GM12878 (cell line): ENCODE measurements around the gene ZNF507. TPM values are rescaled to one million over a fixed set of nuclear protein-coding genes. Genes with fewer than 3 reads are reported as not detected.

Experiments used
- ATAC-seq: fragments of 200-7000 bp; cut with Tn5 transposase; 3 replicates; pipeline ENCODE4 v1.9.1; 2020; ENCODE audit warnings: mild to moderate bottlenecking, moderate library complexity
- BruUV-seq: library from RNA; stranded (reverse); fragments of 400-500 nt; replicated peaks from 2 replicates; lab custom pipeline; 2021; lab: Mats Ljungman, UMichigan
- CTCF ChIA-PET: fragments of 300-600 bp; sonication (Branson Sonifier 250); formaldehyde crosslinking; extraction: SDS; loops from one replicate; lab custom pipeline; 2021; ENCODE audit warnings: inconsistent platforms; lab: Yijun Ruan, JAX
- POLR2A ChIA-PET: fragments of 350-600 bp; formaldehyde crosslinking; extraction: SDS; loops from one replicate; lab custom pipeline; 2021; ENCODE audit warnings: inconsistent platforms; lab: Charles Lee
- RAD21 ChIA-PET: fragments of 300-600 bp; sonication (Branson Sonifier 250); formaldehyde crosslinking; loops from one replicate; lab custom pipeline; 2023; ENCODE audit warnings: antibody characterized with exemption; ENCODE audit not compliant: unreplicated experiment; lab: Charles Lee
- SMC1A ChIA-PET: fragments of 300-600 bp; sonication (Branson Sonifier 250); formaldehyde crosslinking; loops from one replicate; lab custom pipeline; 2023; ENCODE audit not compliant: unreplicated experiment, uncharacterized antibody; lab: Charles Lee
- DNase-seq: peaks from one replicate; pipeline ENCODE4 v3.0.0-alpha.2; 2011; ENCODE audit warnings: low read depth, low spot score
- FAIRE-seq: peaks from 3 replicates; lab custom pipeline; 2011; peaks lifted over from hg19 to GRCh38; lab: Jason Lieb, UNC
- H2AFZ ChIP-seq: 2 replicates; pipeline ENCODE4 v1.6.0; 2011; ENCODE audit warnings: low read depth, low read length, control low read depth; ENCODE audit not compliant: control insufficient read depth
- H3K27ac ChIP-seq: 2 replicates; pipeline ENCODE4 v1.5.1; 2011; ENCODE audit warnings: control low read depth; ENCODE audit not compliant: control insufficient read depth, insufficient read depth
- H3K27me3 ChIP-seq, 2 experiments: replicated peaks in 1 of 2; 2 replicates each; pipeline versions ENCODE4 v1.6.0 to v1.6.1; 2011; ENCODE audit warnings: low read length in 1 of 2; ENCODE audit not compliant: control insufficient read depth in 2 of 2, insufficient read depth in 2 of 2
- H3K36me3 ChIP-seq, 2 experiments: 2 replicates each; pipeline ENCODE4 v1.5.1; 2011; ENCODE audit warnings: low read length in 1 of 2; ENCODE audit not compliant: control insufficient read depth in 2 of 2, insufficient read depth in 2 of 2
- H3K4me1 ChIP-seq: 2 replicates; pipeline ENCODE4 v1.6.1; 2011; ENCODE audit warnings: mild to moderate bottlenecking, low read length, moderate library complexity, mixed read lengths; ENCODE audit not compliant: control insufficient read depth, insufficient read depth
- H3K4me2 ChIP-seq: 2 replicates; pipeline ENCODE4 v1.6.0; 2011; ENCODE audit warnings: control low read depth; ENCODE audit not compliant: control insufficient read depth, insufficient read depth
- H3K4me3 ChIP-seq: fragments of 200-600 bp; sonication (generic); 2 replicates; pipeline ENCODE4 v1.5.1; 2016
- H3K79me2 ChIP-seq: 2 replicates; pipeline ENCODE4 v1.6.0; 2011; ENCODE audit warnings: low read length; ENCODE audit not compliant: control insufficient read depth, insufficient read depth
- H3K9ac ChIP-seq: 2 replicates; pipeline ENCODE4 v1.8.0; 2011; ENCODE audit warnings: low read length, control low read depth, mixed read lengths; ENCODE audit not compliant: control insufficient read depth, insufficient read depth
- H3K9me3 ChIP-seq: replicated peaks from 3 replicates; pipeline ENCODE4 v1.5.1; 2011; ENCODE audit warnings: mild to moderate bottlenecking, low read length; ENCODE audit not compliant: control insufficient read depth, insufficient read depth
- H4K20me1 ChIP-seq: 2 replicates; pipeline ENCODE4 v1.6.0; 2011; ENCODE audit not compliant: control insufficient read depth, insufficient read depth
- PKNOX1 ChIP-seq: fragments of 450-650 bp; IDR thresholded peaks from 2 replicates; pipeline ENCODE4 v1.6.1; 2016; ENCODE audit warnings: mild to moderate bottlenecking
- RAD21 ChIP-seq: IDR thresholded peaks from 2 replicates; pipeline ENCODE4 v1.6.1; 2011; ENCODE audit warnings: mild to moderate bottlenecking, low read depth, low read length, moderate library complexity; ENCODE audit not compliant: insufficient read depth
- SKIL ChIP-seq: fragments of 450-650 bp; IDR thresholded peaks from 2 replicates; pipeline ENCODE4 v1.6.1; 2017; ENCODE audit warnings: mild to moderate bottlenecking, low read depth, inconsistent platforms; ENCODE audit not compliant: poor library complexity, severe bottlenecking
- TBL1XR1 ChIP-seq: IDR thresholded peaks from 2 replicates; pipeline ENCODE4 v1.6.1; 2012; ENCODE audit warnings: low read depth, low read length, improper control_type of control experiment
- ZBED1 ChIP-seq: IDR thresholded peaks from 2 replicates; pipeline ENCODE4 v1.6.1; 2016; ENCODE audit warnings: borderline replicate concordance
- WGBS: methylation state at CpG from one replicate; pipeline ENCODE4 v1.1.6; 2016; ENCODE audit warnings: low lambda C conversion rate; ENCODE audit not compliant: insufficient replicate concordance, insufficient coverage; ENCODE audit errors: missing lambda C conversion rate; 5-methylcytosine and 5-hydroxymethylcytosine counted together
- in situ Hi-C: fragments of 300-500 bp; cut with MboI; formaldehyde crosslinking; loops from 9 replicates; pipeline ENCODE4 v1.14.3; 2018; ENCODE audit warnings: mixed read lengths
- intact Hi-C: fragments of 100-400 bp; cut with micrococcal nuclease; formaldehyde crosslinking; loops from one replicate; pipeline ENCODE4 v1.14.2; 2022; ENCODE audit not compliant: unreplicated experiment
- polyA plus RNA-seq, 11 experiments: library from polyadenylated mRNA; depleted of rRNA in 4 of 11; unstranded in 6 of 11; stranded (reverse) in 5 of 11; fragments of >200 nt; fragmentation: Nextera tagmentation in 4 of 11; fragmentation: Illumina TruSeq in 1 of 11; extraction: Ambion mirVana in 4 of 11; extraction: Trizol in 1 of 11; gene quantifications; 1 replicate in 1 of 11; 2 replicates in 10 of 11; pipeline versions ENCODE4 v1.2.1 to v1.2.3, GENCODE V29; 2011 to 2016; ENCODE audit warnings: inconsistent platforms in 2 of 11, missing spikeins in 2 of 11, low read depth in 1 of 11
- total RNA-seq, 4 experiments: library from RNA; depleted of rRNA in 3 of 4; stranded (reverse); fragments of >200 nt in 3 of 4; fragmentation: Illumina TruSeq in 1 of 4; extraction: Trizol in 1 of 4; gene quantifications; 2 replicates each; pipeline versions ENCODE4 v1.2.1 to v1.2.3, GENCODE V29; 2013 to 2021

Gene ZNF507
- total and polyA plus RNA-seq, 10 of the 15 experiments (the other 5 are each of a cell fraction or from before 2014, with no cell fraction given), result 2.3 to 18.4 (median 10.1) TPM

- ChIA-PET RAD21 (no interaction called here), POLR2A (no interaction called here), SMC1A (interaction anchor here (0.9 to 1.5 kb wide), 3 partner anchors 11 to 21 kb away, joined by 3 to 5 read pairs (median 3); no protein-coding TSS in a partner anchor), CTCF (interaction anchor here (1.8 to 2.6 kb wide), 2 partner anchors 11 to 13 kb away, joined by 5 to 9 read pairs; no protein-coding TSS in a partner anchor)
- no TSS peak for BruUV-seq
- Histone ChIP-seq H3K36me3 (peaks cover 12 to 19% of the 10 kb centered on the region in 2 experiments), H3K9me3 (no peaks in the 10 kb centered on the region; the same call in 2 of the 3 replicates), H3K4me2 (peak overlapping the region; percentile 18; the same call in 1 of the 2 replicates), H3K4me3 (no peak overlapping the region), H2AFZ (no peak overlapping the region), H3K27me3 (no peaks in the 10 kb centered on the region), H4K20me1 (no peaks in the 10 kb centered on the region), H3K4me1 (peaks cover 13% of the 10 kb centered on the region), H3K79me2 (peaks cover 45% of the 10 kb centered on the region), H3K9ac (no peak overlapping the region), H3K27ac (no peak overlapping the region)
- no peak for FAIRE-seq
- no peak for DNase-seq
- WGBS, result 95% methylated on average over 2 of the region's 2 CpGs
- ATAC-seq, result no peak
- in situ Hi-C loops (no loop called here), intact Hi-C loops (no loop called here)
- TF ChIP-seq ZBED1 (no peak), SKIL (no peak), TBL1XR1 (no peak), PKNOX1 (no peak), RAD21 (no peak)
Observed at GRCh38 chr19:32350987-32351348, 5.6 kb downstream of the ZNF507 start.
